ENCODE results near the gene C12orf75.

Gene C12orf75

DNA sequence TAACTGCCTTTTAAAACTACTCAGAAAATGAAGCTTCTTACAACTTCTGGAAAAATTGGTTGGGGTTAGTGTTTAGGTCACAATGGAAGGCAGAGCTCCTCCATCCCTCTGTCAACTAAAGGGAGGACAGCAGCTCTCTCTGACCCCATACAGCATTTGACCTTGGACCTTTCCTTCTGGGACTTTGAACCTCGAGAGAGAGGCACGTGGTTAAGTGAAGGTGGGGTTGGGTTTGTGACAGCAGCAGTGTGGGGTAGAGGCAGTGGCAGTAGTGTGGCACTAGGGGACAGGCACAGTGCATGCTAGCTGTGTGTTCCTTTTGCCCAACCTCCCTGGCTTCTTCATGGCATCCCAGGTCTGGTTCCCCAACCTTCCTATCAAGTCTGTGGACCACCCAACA, 9.4 kb upstream of the C12orf75 start:
- H3K4me3 ChIP-seq (ENCODE audit: low read depth, low read length) = no peak overlapping the region
- no peaks in the 10 kb centered on the region for H3K36me3 ChIP-seq (ENCODE audit: control insufficient read depth in 2 of 2, insufficient read depth in 1 of 2, low read length in 2 of 2)
- H3K27ac ChIP-seq (ENCODE audit: extremely low read depth, low read depth, low read length) = no peak overlapping the region
- POLR2A ChIA-PET = no interaction called here
- H3K9me3 ChIP-seq (ENCODE audit: control insufficient read depth, insufficient read depth, low read depth, low read length) = no peaks in the 10 kb centered on the region
- TF ChIP-seq, protein P1, sequence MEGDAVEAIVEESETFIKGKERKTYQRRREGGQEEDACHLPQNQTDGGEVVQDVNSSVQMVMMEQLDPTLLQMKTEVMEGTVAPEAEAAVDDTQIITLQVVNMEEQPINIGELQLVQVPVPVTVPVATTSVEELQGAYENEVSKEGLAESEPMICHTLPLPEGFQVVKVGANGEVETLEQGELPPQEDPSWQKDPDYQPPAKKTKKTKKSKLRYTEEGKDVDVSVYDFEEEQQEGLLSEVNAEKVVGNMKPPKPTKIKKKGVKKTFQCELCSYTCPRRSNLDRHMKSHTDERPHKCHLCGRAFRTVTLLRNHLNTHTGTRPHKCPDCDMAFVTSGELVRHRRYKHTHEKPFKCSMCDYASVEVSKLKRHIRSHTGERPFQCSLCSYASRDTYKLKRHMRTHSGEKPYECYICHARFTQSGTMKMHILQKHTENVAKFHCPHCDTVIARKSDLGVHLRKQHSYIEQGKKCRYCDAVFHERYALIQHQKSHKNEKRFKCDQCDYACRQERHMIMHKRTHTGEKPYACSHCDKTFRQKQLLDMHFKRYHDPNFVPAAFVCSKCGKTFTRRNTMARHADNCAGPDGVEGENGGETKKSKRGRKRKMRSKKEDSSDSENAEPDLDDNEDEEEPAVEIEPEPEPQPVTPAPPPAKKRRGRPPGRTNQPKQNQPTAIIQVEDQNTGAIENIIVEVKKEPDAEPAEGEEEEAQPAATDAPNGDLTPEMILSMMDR (tag by site-specific recombination; IDR thresholded peaks at IDR 0.05) = peak; percentile 17; the same call in 1 of the 2 replicates
- TF ChIP-seq ZNF132 (tag by site-specific recombination; IDR thresholded peaks at IDR 0.05; ENCODE audit: borderline replicate concordance) = no peak
- CTCF ChIA-PET = interaction anchor here (0.5 to 1.7 kb wide), 6 partner anchors 11 to 862 kb away, joined by 3 to 7 read pairs (median 3); no protein-coding TSS in a partner anchor
- no peaks in the 10 kb centered on the region for H3K4me1 ChIP-seq (ENCODE audit: control insufficient read depth, insufficient read depth, low read length)

DNA sequence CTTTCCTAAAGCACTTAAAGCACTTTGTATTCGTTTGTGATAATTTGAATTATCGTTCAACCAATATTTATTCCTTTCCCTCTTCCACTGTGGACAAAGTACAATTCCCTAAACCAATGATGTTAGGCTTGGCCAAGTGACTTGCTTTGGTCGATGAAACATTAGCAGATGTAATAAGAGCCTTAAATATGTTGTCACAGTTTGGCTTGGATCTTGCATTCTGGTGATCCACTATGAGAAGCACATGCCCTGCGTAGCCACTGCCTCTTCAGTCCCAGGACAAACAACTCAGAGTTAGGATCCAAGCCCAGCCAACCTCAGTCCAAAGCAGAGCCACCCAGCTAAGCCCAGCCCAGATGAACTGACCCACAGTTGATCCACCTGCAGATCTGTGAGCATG, 8.4 kb upstream of the C12orf75 start:
- no peaks in the 10 kb centered on the region for H3K36me3 ChIP-seq (ENCODE audit: control insufficient read depth in 2 of 2, insufficient read depth in 1 of 2, low read length in 2 of 2)
- H3K4me1 ChIP-seq (ENCODE audit: control insufficient read depth, insufficient read depth, low read length) = no peaks in the 10 kb centered on the region
- CTCF ChIA-PET = no interaction called here
- TF ChIP-seq ZNF561 (tag by site-specific recombination; IDR thresholded peaks at IDR 0.05; ENCODE audit: borderline replicate concordance) (no peak), ZNF404 (tag by site-specific recombination; IDR thresholded peaks at IDR 0.05) (no peak), ZNF837 (tag by site-specific recombination; IDR thresholded peaks at IDR 0.05) (no peak), ZNF350 (tag by site-specific recombination; IDR thresholded peaks at IDR 0.05) (no peak), ZBTB21 (tag by site-specific recombination; IDR thresholded peaks at IDR 0.05) (no peak), ZNF473 (tag by site-specific recombination; IDR thresholded peaks at IDR 0.05) (no peak), KLF16 (tag by site-specific recombination; IDR thresholded peaks at IDR 0.05) (no peak), ZNF530 (tag by site-specific recombination; IDR thresholded peaks at IDR 0.05; ENCODE audit: low read depth) (no peak), OSR2 (tag by site-specific recombination; IDR thresholded peaks at IDR 0.05) (no peak), SCRT2 (tag by site-specific recombination; IDR thresholded peaks at IDR 0.05) (no peak), ZNF221 (tag by site-specific recombination; IDR thresholded peaks at IDR 0.05; ENCODE audit: borderline replicate concordance) (no peak)
- TF ChIP-seq, protein P2, sequence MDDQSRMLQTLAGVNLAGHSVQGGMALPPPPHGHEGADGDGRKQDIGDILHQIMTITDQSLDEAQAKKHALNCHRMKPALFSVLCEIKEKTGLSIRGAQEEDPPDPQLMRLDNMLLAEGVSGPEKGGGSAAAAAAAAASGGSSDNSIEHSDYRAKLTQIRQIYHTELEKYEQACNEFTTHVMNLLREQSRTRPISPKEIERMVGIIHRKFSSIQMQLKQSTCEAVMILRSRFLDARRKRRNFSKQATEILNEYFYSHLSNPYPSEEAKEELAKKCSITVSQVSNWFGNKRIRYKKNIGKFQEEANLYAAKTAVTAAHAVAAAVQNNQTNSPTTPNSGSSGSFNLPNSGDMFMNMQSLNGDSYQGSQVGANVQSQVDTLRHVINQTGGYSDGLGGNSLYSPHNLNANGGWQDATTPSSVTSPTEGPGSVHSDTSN (CRISPR knock-in tag; IDR thresholded peaks at IDR 0.05) = no peak
- TF ChIP-seq, protein P3, sequence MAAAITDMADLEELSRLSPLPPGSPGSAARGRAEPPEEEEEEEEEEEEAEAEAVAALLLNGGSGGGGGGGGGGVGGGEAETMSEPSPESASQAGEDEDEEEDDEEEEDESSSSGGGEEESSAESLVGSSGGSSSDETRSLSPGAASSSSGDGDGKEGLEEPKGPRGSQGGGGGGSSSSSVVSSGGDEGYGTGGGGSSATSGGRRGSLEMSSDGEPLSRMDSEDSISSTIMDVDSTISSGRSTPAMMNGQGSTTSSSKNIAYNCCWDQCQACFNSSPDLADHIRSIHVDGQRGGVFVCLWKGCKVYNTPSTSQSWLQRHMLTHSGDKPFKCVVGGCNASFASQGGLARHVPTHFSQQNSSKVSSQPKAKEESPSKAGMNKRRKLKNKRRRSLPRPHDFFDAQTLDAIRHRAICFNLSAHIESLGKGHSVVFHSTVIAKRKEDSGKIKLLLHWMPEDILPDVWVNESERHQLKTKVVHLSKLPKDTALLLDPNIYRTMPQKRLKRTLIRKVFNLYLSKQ (tag by site-specific recombination; IDR thresholded peaks at IDR 0.05; ENCODE audit: borderline replicate concordance) = no peak
- no peak overlapping the region for H3K27ac ChIP-seq (ENCODE audit: extremely low read depth, low read depth, low read length)
- POLR2A ChIA-PET = no interaction called here
- H3K4me3 ChIP-seq (ENCODE audit: low read depth, low read length) = no peak overlapping the region
- H3K9me3 ChIP-seq (ENCODE audit: control insufficient read depth, insufficient read depth, low read depth, low read length) = no peaks in the 10 kb centered on the region

DNA sequence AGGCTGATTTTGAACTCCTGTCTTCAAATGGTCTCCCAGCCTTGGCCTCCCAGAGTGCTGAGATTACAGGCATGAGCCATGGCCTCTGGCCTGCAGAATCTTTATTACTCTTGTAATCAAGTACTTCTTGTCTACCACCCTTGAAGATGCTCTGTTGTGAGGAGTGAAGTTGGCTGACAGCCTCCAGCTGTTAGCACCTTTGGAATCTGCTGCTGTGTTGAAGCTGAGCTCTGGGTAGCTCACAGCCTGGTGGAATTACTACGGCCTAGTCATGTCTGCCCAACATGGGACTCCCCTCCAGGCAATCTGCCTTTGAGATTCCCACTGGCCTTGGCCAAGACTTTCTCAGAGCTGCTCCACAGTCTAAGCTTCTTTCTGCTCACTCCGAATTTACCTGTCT, 5.8 kb upstream of the C12orf75 start:
- CTCF ChIA-PET = no interaction called here
- Histone ChIP-seq H3K9me3 (ENCODE audit: control insufficient read depth, insufficient read depth, low read depth, low read length) (no peaks in the 10 kb centered on the region), H3K4me1 (ENCODE audit: control insufficient read depth, insufficient read depth, low read length) (no peaks in the 10 kb centered on the region), H3K36me3 (ENCODE audit: control insufficient read depth in 2 of 2, insufficient read depth in 1 of 2, low read length in 2 of 2) (no peaks in the 10 kb centered on the region), H3K4me3 (ENCODE audit: low read depth, low read length) (no peak overlapping the region), H3K27ac (ENCODE audit: extremely low read depth, low read depth, low read length) (no peak overlapping the region)
- TF ChIP-seq ZIC2 (tag by site-specific recombination; IDR thresholded peaks at IDR 0.05) = peak; percentile 80
- no peak for TF ChIP-seq ZNF302 (tag by site-specific recombination; IDR thresholded peaks at IDR 0.05; ENCODE audit: low read depth)
- POLR2A ChIA-PET = no interaction called here
